DND-41 (cell line): Measurements from ENCODE around the gene COX20.

ENCODE experiments used
- ATAC-seq: fragments of 200-7000 bp; cut with Tn5 transposase; 3 replicates; pipeline ENCODE4 v1.9.1; 2021; ENCODE audit warnings: low read depth; ENCODE audit not compliant: insufficient read depth
- DNase-seq: peaks from one replicate; pipeline ENCODE4 v3.0.0-alpha.2; 2020
- H2AFZ ChIP-seq: 2 replicates; pipeline ENCODE4 v1.6.0; 2012; ENCODE audit warnings: low read depth, low read length
- H3K27ac ChIP-seq: 2 replicates; pipeline ENCODE4 v1.5.1; 2012; ENCODE audit warnings: low read length, inconsistent platforms
- H3K27me3 ChIP-seq: fragments of 200-600 bp; sonication (generic); 2 replicates; pipeline ENCODE4 v1.6.0; 2012; ENCODE audit warnings: low read length, mild to moderate bottlenecking, inconsistent platforms; ENCODE audit not compliant: insufficient read depth, poor library complexity
- H3K36me3 ChIP-seq: 2 replicates; pipeline ENCODE4 v1.5.1; 2012; ENCODE audit warnings: low read length, inconsistent platforms; ENCODE audit not compliant: insufficient read depth
- H3K4me1 ChIP-seq: 2 replicates; pipeline ENCODE4 v1.5.1; 2012; ENCODE audit warnings: mild to moderate bottlenecking, low read length; ENCODE audit not compliant: insufficient read depth
- H3K4me2 ChIP-seq: 2 replicates; pipeline ENCODE4 v1.6.0; 2012; ENCODE audit warnings: mild to moderate bottlenecking, moderate library complexity, low read length, inconsistent platforms; ENCODE audit not compliant: insufficient read depth
- H3K4me3 ChIP-seq, 2 experiments: fragments of 200-600 bp in 1 of 2; shearing (Covaris generic) in 1 of 2; 2 replicates each; pipeline ENCODE4 v1.5.1; 2012 to 2016; ENCODE audit warnings: inconsistent platforms in 2 of 2, low read length in 2 of 2, mild to moderate bottlenecking in 2 of 2, low read depth in 1 of 2, moderate library complexity in 1 of 2
- H3K79me2 ChIP-seq: 2 replicates; pipeline ENCODE4 v1.6.0; 2012; ENCODE audit warnings: low read length, inconsistent platforms; ENCODE audit not compliant: insufficient read depth
- H3K9ac ChIP-seq: 2 replicates; pipeline ENCODE4 v1.6.0; 2012; ENCODE audit warnings: low read depth, mild to moderate bottlenecking, inconsistent platforms, low read length, moderate library complexity
- H3K9me3 ChIP-seq: 2 replicates; pipeline ENCODE4 v1.5.1; 2012; ENCODE audit warnings: low read length, moderate library complexity, mild to moderate bottlenecking, inconsistent platforms; ENCODE audit not compliant: insufficient read depth, severe bottlenecking
- H4K20me1 ChIP-seq: 2 replicates; pipeline ENCODE4 v1.6.0; 2012; ENCODE audit warnings: low read length; ENCODE audit not compliant: insufficient read depth
- CTCF ChIP-seq: IDR thresholded peaks from 2 replicates; pipeline ENCODE4 v1.5.1; 2012; ENCODE audit warnings: borderline replicate concordance, low read length, moderate library complexity, mild to moderate bottlenecking; ENCODE audit not compliant: poor library complexity, severe bottlenecking; ENCODE audit errors: extremely low read depth
- EZH2 ChIP-seq: IDR thresholded peaks from 3 replicates; pipeline ENCODE4 v1.6.1; 2012; ENCODE audit warnings: borderline replicate concordance, low read depth, mild to moderate bottlenecking, moderate library complexity, low read length, inconsistent platforms; ENCODE audit not compliant: severe bottlenecking

The COX20 gene

GRCh38 chr1:244860078-244860477 lies 24.6 kb downstream of the COX20 start:
- Histone ChIP-seq H3K27me3 (no peaks in the 10 kb centered on the region), H4K20me1 (peaks cover 77% of the 10 kb centered on the region), H3K9me3 (no peaks in the 10 kb centered on the region), H3K4me1 (peaks cover 67% of the 10 kb centered on the region), H3K4me3 (peak overlapping the region in 1 of 2 experiments; percentile 66; a peak in 2 of 4 replicates), H2AFZ (no peak overlapping the region), H3K36me3 (peaks cover 86% of the 10 kb centered on the region), H3K4me2 (peak overlapping the region; percentile 75), H3K27ac (no peak overlapping the region), H3K79me2 (peaks cover 95% of the 10 kb centered on the region), H3K9ac (peak overlapping the region; percentile 13; the same call in 1 of the 2 replicates)
- ATAC-seq (no peak), DNase-seq (no peak)
- TF ChIP-seq CTCF = no peak
- TF ChIP-seq EZH2 = no peak

- no peak overlapping the region for H2AFZ ChIP-seq
- no peaks in the 10 kb centered on the region for H3K9me3 ChIP-seq
- no peak for TF ChIP-seq EZH2
- no peak for TF ChIP-seq CTCF
- H3K4me2 ChIP-seq = peak overlapping the region; percentile 75
- DNase-seq (no peak), ATAC-seq (no peak)
- no peaks in the 10 kb centered on the region for H3K27me3 ChIP-seq
- peaks cover 68% of the 10 kb centered on the region for H3K4me1 ChIP-seq
- H4K20me1 ChIP-seq = peaks cover 67% of the 10 kb centered on the region
- peaks cover 76% of the 10 kb centered on the region for H3K36me3 ChIP-seq
- peaks cover 95% of the 10 kb centered on the region for H3K79me2 ChIP-seq
- peak overlapping the region; percentile 64 to 66; a peak in 3 of 4 replicates for H3K4me3 ChIP-seq
- peak overlapping the region; percentile 96 for H3K9ac ChIP-seq
- peak overlapping the region; percentile 31 for H3K27ac ChIP-seq
Observed at GRCh38 chr1:244860914-244861610, 25.6 kb downstream of the COX20 start.

- peaks cover 70% of the 10 kb centered on the region for H3K36me3 ChIP-seq
- peak overlapping the region; percentile 96 for H3K9ac ChIP-seq
- peak overlapping the region; percentile 64 to 66; a peak in 3 of 4 replicates for H3K4me3 ChIP-seq
- DNase-seq (no peak), ATAC-seq (no peak)
- peaks cover 61% of the 10 kb centered on the region for H4K20me1 ChIP-seq
- peak overlapping the region; percentile 63; the same call in 1 of the 2 replicates for H3K27ac ChIP-seq
- no peaks in the 10 kb centered on the region for H3K27me3 ChIP-seq
- peaks cover 90% of the 10 kb centered on the region for H3K79me2 ChIP-seq
- peak overlapping the region; percentile 75 for H3K4me2 ChIP-seq
- TF ChIP-seq CTCF (no peak), EZH2 (no peak)
- H3K9me3 ChIP-seq = no peaks in the 10 kb centered on the region
- peaks cover 68% of the 10 kb centered on the region for H3K4me1 ChIP-seq
- no peak overlapping the region for H2AFZ ChIP-seq
Observed at GRCh38 chr1:244861683-244862082, 26.2 kb downstream of the COX20 start.
